ENCODE measurements around the gene C1orf226. TPM values are rescaled to one million over a fixed set of nuclear protein-coding genes. Genes with fewer than 3 reads are reported as not detected.

Gene C1orf226
- total and polyA plus RNA-seq, 2 experiments from 2014 or later: 2.8 to 6.6 TPM

- Histone ChIP-seq H2AFZ (no peak overlapping the region), H3K79me2 (no peaks in the 10 kb centered on the region), H3K9me3 (ENCODE audit: low read depth) (no peaks in the 10 kb centered on the region), H3K36me3 (replicated peaks; ENCODE audit: insufficient read depth, low read depth) (no peaks in the 10 kb centered on the region), H3K9me2 (replicated peaks; ENCODE audit: insufficient read depth) (no peaks in the 10 kb centered on the region), H3K27ac (peak overlapping the region; percentile 53), H3K27me3 (no peaks in the 10 kb centered on the region), H3K4me1 (ENCODE audit: insufficient read depth) (peaks cover 15% of the 10 kb centered on the region), H3K4me2 (no peak overlapping the region), H3K4me3 (no peak overlapping the region), H4K20me1 (ENCODE audit: insufficient read depth, poor library complexity, severe bottlenecking) (no peaks in the 10 kb centered on the region)
- DNase-seq (ENCODE audit: low spot score): no peak
- TF ChIP-seq EZH2phosphoT487 (IDR thresholded peaks at IDR 0.05; ENCODE audit: low read depth, severe bottlenecking, unreplicated experiment): no peak
- TF ChIP-seq EZH2 (IDR thresholded peaks at IDR 0.05; ENCODE audit: borderline replicate concordance): no peak
- no peak for TF ChIP-seq CTCF (IDR thresholded peaks at IDR 0.05; ENCODE audit: poor library complexity)
- 95% methylated on average over 8 of the region's 8 CpGs for WGBS (ENCODE audit: low lambda C conversion rate, missing lambda C conversion rate)
These were observed 6.6 kb downstream of the C1orf226 start for GRCh38 chr1:162388083-162388594.

DNA sequence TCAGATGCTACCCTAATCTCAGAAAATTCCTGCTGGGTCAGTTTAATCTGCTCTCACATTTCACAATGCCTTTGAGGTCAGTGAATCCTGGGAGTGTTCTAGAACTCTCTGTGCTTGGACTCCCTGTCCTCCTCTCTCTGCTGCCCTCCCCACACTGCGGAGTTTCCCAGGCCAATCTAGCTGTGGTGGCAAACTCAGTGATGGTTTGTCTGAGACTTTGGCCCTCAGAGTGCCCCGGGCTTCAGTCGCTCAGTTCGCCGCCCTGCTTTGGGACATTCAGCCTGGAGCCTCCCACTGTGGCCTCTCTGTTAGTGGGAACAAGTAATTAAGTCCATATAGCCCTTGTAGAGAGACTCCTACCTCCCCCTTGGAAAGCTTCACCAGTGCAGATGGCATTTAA lies 7.1 kb downstream of the C1orf226 start:
- Histone ChIP-seq H3K4me3 (no peak overlapping the region), H3K27ac (peak overlapping the region; percentile 53), H3K4me1 (ENCODE audit: insufficient read depth) (peaks cover 15% of the 10 kb centered on the region), H3K9me2 (replicated peaks; ENCODE audit: insufficient read depth) (no peaks in the 10 kb centered on the region), H3K36me3 (replicated peaks; ENCODE audit: insufficient read depth, low read depth) (no peaks in the 10 kb centered on the region), H3K27me3 (no peaks in the 10 kb centered on the region), H3K4me2 (peak overlapping the region; percentile 15), H3K79me2 (no peaks in the 10 kb centered on the region), H2AFZ (no peak overlapping the region), H4K20me1 (ENCODE audit: insufficient read depth, poor library complexity, severe bottlenecking) (no peaks in the 10 kb centered on the region), H3K9me3 (ENCODE audit: low read depth) (no peaks in the 10 kb centered on the region)
- peak; percentile 42 for DNase-seq (ENCODE audit: low spot score)
- WGBS (ENCODE audit: low lambda C conversion rate, missing lambda C conversion rate): 91% methylated on average over 5 of the region's 5 CpGs
- TF ChIP-seq EZH2 (IDR thresholded peaks at IDR 0.05; ENCODE audit: borderline replicate concordance): no peak
- TF ChIP-seq CTCF (IDR thresholded peaks at IDR 0.05; ENCODE audit: poor library complexity): no peak
- TF ChIP-seq EZH2phosphoT487 (IDR thresholded peaks at IDR 0.05; ENCODE audit: low read depth, severe bottlenecking, unreplicated experiment): no peak

- Histone ChIP-seq H3K36me3 (replicated peaks; ENCODE audit: insufficient read depth, low read depth) (no peaks in the 10 kb centered on the region), H4K20me1 (ENCODE audit: insufficient read depth, poor library complexity, severe bottlenecking) (no peaks in the 10 kb centered on the region), H2AFZ (no peak overlapping the region), H3K27ac (peak overlapping the region; percentile 43), H3K9me2 (replicated peaks; ENCODE audit: insufficient read depth) (no peaks in the 10 kb centered on the region), H3K9me3 (ENCODE audit: low read depth) (no peaks in the 10 kb centered on the region), H3K4me1 (ENCODE audit: insufficient read depth) (peaks cover 15% of the 10 kb centered on the region), H3K79me2 (no peaks in the 10 kb centered on the region), H3K27me3 (no peaks in the 10 kb centered on the region), H3K4me2 (peak overlapping the region; percentile 15), H3K4me3 (no peak overlapping the region)
- WGBS (ENCODE audit: low lambda C conversion rate, missing lambda C conversion rate): 53% methylated on average over 11 of the region's 11 CpGs
- TF ChIP-seq EZH2 (IDR thresholded peaks at IDR 0.05; ENCODE audit: borderline replicate concordance) (no peak), EZH2phosphoT487 (IDR thresholded peaks at IDR 0.05; ENCODE audit: low read depth, severe bottlenecking, unreplicated experiment) (no peak), CTCF (IDR thresholded peaks at IDR 0.05; ENCODE audit: poor library complexity) (no peak)
- DNase-seq (ENCODE audit: low spot score): peak; percentile 4
These were observed 7.7 kb downstream of the C1orf226 start for GRCh38 chr1:162389021-162389818.

Data from hepatocyte (in vitro differentiated cells).